Glomerular visceral epithelial cell (primary cell): ENCODE results near the gene GOSR2.

Experiments
- DNase-seq: peaks from one replicate; pipeline ENCODE4 v3.0.0-alpha.2; 2016; ENCODE audit errors: extremely low spot score

GOSR2 gene

GRCh38 chr17:46991617-46992016, 68.7 kb downstream of the GOSR2 start:
- no peak for DNase-seq
